ENCODE measurements around the gene FMO2.
"Not testable (repeated sequence)": the region's sequence is repeated elsewhere in the genome, so short reads cannot be mapped to it uniquely, and the experiment has no call there.

FMO2 gene

GRCh38 chr1:171221665-171222591, 36.8 kb downstream of the FMO2 start:
- no peak for DNase-seq

DNA sequence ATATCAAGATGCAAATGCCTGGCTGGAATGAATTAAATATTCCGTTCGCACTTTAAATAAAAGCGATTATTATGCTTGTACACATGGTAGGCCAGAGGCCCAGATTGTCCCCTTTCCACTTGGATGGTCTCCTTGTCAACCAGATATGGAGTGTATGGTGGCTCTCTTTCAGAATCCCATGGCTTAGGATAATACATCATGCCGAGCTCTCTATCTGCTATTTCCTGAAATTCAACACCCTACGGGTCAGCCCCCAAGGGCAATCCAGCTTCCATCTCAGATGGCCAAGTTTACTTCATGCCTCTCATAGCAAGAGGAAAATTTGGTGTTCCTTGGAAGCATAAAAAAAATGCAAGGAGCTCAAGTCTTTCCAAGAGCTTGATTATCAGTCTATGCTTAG, 37.8 kb downstream of the FMO2 start:
- DNase-seq: no peak

DNA sequence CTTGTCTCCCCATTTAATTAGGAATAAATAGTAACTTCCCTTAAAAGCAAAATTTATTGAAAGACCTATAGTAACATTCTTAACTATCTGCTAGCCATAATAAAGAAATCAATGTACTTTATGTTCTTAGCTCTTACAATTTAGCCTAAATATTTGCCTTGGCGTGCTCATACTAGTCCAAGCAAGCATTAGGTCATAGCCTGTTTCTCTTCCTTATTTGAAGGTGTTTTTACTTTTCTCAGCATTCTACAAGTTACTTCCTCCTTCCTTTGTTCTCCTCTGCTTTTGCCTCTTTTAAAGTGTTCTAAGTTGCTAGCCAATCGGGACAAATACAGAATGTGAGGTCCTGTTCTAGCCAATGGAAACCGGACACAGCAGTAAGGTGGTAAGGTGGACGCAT, 39.2 kb downstream of the FMO2 start:
- DNase-seq: not testable (repeated sequence)

DNA sequence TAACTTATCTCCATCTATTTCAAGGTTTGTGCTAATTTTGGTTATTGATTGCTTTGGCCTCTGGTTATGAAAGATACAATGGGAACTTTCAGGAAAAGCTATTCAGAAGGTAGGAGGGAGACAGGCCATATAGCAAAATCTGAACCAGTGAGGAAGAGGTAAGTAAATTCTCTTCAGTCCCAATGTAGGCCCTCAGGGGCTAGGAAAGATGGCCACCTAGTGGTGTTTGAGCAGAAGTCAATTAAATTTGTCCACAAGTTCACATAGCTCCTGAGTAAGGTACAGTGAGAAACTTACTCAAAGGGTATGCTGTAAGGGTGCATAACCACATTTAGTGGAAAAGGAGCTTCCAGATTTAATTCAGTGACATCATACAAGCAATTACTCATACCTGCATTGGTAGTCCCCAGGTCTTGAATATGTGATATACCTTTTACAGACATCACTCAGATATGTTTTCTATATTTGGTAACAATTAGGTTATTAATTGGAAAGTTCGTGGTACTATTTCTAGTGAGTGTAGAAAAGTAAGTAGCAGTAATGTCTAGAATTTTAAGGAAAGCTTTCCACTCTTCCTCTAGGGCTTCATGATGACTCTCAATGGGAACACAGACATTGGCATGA, 41.8 kb downstream of the FMO2 start:
- DNase-seq: peak; percentile 80

DNA sequence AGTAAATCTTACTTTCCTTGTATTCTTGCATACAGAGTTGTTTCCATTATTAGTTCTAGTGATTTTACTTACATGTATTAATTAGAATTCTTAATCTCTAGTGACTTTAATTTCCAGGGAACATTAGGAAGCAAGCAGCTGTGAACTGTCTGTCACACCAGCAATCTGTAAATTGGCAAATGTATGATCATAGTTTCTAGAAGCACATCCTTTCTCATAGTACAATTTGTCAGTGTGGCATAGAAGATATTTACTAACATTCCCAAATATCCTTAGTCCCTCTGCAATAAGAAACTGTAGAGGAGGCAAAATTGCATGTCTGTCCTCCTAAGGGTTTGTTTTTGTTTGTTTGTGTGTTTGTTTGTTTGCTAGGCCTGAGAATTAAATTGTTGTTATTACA, 46.2 kb downstream of the FMO2 start:
- no peak for DNase-seq

- no peak for DNase-seq
Observed at GRCh38 chr1:171233183-171233582, 48.1 kb downstream of the FMO2 start.

DNA sequence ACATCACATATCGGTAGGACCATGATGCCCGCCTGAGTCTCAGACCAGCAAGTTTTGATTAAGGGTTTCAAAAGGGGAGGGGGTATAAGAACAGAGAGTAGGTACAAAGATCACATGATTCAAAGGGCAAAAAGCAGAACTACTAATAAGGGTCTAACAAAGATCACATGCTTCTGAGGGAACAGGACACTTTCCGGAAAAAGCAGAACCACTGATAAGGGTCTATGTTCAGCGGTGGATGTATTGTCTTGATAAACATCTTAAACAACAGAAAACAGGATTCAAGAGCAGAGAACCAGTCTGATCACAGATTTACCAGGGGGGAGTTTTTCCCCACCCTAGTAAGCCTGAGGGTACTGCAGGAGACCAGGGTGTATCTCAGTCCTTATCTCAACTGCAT, 51.1 kb downstream of the FMO2 start:
- not testable (repeated sequence) for DNase-seq

- DNase-seq: no peak
Observed at GRCh38 chr1:171243878-171244277, 58.8 kb downstream of the FMO2 start.

DNA sequence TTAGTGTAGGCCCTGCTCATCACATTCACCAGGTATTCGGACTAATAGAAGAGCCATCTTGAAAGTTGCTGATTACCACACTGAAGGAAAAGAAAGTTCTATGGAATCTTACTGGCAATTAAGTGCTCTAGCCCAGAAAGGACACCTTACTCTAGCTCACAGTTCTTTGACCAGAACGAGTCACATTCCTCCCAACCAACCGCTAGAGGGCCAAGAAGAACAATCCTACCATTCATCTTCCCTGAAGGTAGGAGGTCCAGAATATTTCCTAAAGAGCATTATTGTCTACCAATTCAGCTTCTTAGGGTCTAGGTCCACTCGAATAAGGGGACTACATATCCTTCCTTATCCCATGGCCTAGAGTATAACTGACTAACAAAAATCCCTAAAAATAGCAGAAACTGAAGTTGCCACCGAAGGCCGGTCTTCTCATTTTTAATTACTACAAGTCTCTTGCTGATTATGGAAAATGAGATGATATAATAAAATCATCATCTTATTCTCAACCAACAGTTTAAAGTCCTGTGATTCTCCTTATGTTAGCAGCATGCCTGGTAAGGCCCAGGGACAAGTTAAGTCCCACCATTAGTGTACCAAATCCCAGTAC, 60.5 kb downstream of the FMO2 start:
- DNase-seq: peak; percentile 33

DNA sequence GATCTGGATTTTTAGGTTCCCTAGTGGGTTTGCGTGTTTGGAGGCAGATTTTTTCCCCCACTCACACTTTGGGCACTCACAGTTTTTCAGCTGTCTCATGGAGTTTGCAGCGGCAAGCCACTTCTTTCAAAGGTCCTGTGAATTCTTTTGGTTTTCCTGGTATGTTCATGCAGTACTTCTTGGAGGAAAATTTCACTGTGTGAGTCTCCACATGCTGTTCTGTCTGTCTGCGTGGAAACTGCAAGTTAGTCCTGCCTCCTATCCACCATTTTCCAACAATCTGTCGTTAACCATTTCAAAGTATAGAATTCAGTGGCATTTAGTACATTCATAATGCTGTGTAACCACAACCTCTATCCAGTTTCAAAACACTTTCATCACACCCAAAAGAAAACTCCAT, 62.4 kb downstream of the FMO2 start:
- no peak for DNase-seq

DNA sequence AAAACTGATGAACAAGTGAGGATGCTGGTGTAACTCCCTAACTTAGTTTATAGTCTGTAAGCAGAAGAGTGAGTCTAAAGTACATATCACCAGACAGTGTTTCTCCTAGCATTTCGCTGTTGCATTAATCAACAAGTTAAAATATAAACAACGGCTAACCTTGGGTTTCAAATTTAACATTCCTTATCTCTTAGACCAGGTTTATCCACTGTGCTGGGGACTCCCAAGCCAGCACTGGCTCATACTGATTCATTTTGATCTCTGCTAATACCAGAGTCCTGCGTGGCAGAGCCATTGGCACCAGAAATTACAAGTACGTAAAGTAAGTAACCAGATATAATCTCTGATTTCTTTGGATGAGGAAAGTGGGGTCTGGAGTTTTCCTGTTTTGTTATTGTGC, 63.2 kb downstream of the FMO2 start, which contains the start of gene FMO1:
Gene FMO1, plus strand, starts transcription at position 193 of the 400 bp plus-strand sequence. CDS start 9,594 bp downstream, outside the sequence.
- DNase-seq: no peak

DNA sequence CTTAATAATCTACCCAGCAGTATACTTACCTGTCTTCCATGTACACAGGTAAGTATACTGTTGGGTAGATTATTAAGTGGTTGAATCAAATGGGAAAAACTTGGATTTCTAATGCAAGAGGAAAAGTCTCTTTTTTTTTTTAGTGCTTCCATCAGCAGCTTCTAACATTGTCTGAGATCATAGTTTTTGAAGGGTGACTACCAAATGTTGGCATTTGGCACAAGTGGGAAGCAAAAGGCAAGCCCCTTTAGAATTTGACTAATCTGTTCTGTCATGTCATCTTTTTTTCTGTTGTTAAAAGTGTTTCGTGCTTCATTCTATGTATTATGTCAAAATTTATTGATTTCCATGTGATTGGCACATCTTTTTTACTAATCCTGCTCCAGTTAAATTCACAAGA, 63.7 kb downstream of the FMO2 start:
- no peak for DNase-seq

DNA sequence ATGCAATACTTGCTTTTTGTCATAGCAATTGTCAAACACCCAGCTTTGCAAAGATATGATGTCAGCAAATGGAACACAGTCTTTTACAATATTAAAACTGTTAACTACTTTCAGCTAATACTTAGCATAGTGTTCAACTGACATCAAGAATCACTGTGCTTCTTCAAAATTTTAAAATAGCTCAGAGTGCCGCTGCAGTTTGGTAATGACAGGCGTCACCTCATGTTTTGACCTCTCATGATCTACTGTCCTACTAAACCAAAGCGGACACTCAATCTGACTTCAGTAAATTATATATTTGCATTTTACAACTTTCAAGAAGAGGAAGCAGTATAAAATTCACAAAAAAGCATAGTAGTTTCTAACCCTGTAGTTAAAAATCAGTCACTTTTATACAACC, 65.2 kb downstream of the FMO2 start:
- no peak for DNase-seq

DNA sequence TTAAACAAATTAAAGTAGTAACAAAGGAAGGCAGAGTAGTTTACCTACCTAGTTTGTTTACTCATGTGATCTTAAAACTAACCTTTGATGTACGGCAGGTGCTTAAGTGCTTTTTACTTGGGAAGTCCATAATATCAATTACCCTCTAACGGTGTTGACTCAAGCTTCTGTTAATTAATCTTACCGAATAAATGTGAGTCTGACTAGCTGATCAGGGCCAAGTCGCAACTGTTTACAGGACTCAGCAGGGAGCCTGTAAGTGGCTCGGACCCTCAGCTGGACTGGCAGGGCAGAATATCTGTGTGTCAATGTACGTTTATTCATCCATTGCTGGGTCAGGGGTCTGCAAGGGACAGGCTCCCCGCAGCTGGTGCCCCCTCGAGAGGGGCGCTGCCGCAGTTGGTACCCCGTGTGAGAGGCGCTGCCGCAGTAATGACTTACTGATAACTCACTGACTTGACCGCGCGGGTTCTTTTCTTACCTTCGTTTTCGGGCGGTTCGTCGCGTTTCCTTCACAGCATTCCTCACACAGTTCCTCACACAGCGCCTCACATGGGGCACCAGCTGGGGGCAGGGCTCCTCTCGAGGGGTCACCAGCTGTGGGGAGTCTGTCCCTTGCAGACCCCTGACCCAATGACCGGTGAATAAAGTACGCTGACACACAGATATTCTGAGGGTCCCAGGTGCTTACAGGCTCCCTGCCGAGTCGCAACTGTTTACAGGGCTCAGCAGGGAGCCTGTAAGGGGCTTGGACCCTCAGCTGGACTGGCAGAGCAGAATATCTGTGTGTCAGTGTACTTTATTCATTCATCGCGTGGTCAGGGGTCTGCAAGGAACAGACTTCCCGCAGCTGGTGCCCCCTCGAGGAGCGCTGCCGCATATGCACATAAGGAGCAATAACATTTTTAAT, 66.2 kb downstream of the FMO2 start:
- DNase-seq: peak; percentile 94

DNA sequence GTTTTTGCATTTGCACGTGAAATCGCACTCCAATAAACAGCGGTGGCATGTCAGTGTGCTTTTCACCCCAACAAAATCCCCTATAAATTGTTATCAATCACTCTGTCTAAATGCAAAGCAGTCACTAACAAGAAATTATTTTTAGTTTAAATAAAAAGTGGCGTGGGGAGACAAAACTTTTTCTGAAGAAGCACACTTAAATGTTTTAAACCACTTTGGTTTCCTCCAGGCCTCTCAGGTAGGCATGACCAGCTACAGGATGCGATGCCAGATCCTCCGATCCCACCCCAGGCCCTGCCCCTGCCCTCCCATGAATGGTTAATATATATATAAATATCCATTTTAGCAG, 66.8 kb downstream of the FMO2 start:
- DNase-seq: no peak

DNA sequence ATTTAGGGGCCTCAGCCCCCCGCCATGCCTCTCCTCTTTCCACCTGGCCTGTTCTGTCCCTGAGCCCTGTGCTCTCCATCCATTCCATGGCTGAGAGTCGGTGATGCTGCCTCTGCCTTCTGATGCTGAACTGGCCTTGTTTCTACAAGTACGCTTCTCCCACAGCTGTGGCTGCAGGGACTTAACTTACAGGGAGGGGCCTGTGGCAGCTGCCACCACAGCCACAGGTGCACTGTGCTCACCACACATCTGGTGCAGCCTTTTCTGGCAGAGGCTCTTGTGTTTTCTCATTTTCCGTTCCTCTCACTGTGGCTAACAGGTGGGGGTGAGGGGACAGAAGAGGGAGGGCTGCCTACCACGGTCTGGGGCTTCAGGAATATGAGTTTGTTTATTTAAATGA, 67.4 kb downstream of the FMO2 start:
- peak; percentile 70 for DNase-seq

- no peak for DNase-seq
Observed at GRCh38 chr1:171254859-171255258, 69.8 kb downstream of the FMO2 start.

- DNase-seq: peak; percentile 90
Observed at GRCh38 chr1:171256940-171257606, 72.0 kb downstream of the FMO2 start.

DNA sequence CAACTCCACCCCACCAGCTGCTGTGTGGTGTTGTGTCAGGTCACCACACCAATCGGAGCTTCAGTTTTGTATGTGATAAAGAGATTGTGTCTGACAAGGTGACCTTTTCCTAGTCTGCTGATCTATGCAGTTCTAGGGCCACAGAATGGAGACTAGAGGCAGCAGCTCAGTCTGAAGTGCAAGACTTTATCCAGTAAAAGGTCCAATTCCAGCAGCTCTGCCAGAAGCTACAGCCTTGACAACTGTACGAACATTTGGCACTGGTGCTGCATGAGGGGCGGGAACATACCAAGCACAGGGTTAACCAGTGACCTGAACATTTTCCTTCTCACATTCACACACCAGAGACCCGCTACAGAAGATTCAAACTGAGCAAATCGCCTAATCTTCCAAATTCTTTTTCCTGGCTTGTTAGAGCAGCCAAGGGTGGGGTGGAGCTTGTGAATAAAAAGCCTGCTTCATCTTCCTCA, 72.5 kb downstream of the FMO2 start:
- no peak for DNase-seq

- DNase-seq: no peak
Observed at GRCh38 chr1:171258429-171258828, 73.3 kb downstream of the FMO2 start.

GRCh38 chr1:171258943-171259342, 73.8 kb downstream of the FMO2 start:
- no peak for DNase-seq
